Central memory CD4-positive, alpha-beta T cell (primary cell): ENCODE results near the gene OSGIN1.

ENCODE experiments used
- DNase-seq: peaks from one replicate; pipeline ENCODE4 v3.0.0; 2022

OSGIN1 gene

DNA sequence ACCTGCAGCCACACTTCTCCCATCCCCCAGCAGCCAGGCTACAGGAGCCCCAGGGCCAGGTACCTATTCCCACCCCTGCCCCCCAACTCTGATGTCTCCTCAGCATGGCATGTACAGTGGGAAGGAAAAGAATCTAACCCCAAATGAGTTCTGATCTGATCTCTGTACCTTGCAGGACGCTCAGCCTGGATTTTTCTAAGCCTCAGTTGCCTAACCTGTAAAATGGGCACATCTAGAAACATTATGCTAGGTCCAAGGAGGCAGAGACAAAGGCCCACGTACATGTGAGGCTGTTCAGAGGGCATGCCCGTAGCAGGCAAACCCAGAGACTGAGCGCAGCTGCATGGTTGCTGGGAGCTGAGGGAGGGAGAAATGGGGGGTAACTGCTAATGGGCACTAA, 54.5 kb downstream of the OSGIN1 start:
- DNase-seq = no peak

DNA sequence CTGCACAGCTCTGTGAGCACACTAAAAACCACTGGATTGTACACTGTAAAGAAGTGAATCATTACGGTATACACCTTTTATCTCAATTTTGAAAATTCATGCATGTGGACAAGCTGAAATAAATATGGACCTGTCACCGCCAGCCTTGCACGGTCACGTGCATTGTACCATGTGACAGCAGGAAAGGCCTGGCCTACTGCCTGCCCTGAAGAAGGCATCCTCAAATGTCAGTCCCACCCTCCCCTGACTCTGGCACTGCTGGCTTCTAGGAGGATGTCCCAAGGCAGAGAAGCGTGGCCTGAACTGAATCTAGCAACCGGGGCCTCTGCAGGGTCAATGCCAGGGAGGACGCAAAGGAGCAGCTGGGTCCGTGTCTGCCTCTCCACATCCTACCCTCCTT, 54.9 kb downstream of the OSGIN1 start:
- no peak for DNase-seq

DNA sequence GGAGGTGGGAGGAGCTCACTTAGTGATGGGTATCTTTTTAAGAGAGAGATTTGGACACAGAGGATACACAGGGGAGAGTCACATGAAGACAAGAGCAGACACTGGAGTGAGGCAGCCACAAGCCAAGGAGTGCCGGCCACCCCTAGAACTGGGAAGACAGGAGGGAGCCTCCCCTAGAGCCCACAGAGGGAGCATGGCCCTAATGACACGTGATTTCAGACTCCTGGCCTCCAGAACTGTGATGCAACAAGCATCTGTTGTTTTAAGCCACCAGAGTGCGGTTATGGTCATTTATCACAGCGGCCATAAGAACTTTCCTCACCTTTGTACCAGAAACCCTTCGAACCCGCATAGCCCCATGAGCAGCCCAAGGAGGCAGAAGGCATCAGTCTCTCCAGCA, 56.2 kb downstream of the OSGIN1 start:
- DNase-seq = no peak

DNA sequence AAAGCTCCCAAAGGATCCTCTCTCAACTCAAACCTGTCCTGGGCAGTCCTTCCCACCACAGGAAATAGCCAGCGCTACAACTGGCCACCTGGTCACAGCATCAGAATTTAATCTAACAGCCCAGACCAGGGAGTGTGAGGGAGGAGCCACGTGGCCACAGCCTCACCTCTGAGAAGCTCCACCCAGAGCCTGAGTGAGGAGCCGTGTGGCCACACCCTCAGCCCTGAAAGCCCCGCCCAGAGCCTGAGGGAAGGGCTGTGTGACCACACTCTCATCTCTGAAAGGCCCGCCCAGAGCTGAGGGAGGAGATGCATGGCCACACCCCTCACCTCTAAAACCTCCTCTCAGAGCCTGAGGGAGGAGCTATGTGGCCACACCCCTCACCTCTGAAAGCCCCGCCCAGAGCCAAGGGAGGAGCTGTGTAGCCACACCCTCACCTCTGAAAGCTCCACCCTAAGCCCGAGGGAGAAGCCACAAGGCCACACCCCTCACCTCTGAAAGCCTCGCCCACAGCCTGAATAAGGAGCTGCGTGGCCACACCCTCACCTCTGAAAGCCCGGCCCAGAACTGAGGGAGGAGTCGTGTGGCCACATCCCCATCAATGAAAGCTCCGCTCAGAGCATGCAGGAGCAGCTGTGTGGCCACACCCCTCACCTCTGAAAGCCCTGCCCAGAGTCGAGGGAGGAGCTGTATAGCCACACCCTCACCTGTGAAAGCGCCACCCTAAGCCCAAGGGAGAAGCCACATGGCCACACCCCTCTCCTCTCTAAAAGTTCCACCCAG, 60.9 kb downstream of the OSGIN1 start:
- DNase-seq = peak; percentile 48

GRCh38 chr16:84014570-84015327, 61.7 kb downstream of the OSGIN1 start:
- DNase-seq = no peak

GRCh38 chr16:84015399-84015798, 62.4 kb downstream of the OSGIN1 start:
- no peak for DNase-seq
